HG02943 (cell line): ENCODE results near the gene STAT5B.
"Not testable (repeated sequence)": the region's sequence is repeated elsewhere in the genome, so short reads cannot be mapped to it uniquely, and the experiment has no call there.

ENCODE experiments used
- ATAC-seq: cut with Tn5 transposase; IDR thresholded peaks from one replicate; pipeline ENCODE4 v1.9.1; 2021; ENCODE audit warnings: mild to moderate bottlenecking, low read depth, moderate library complexity; ENCODE audit not compliant: unreplicated experiment

Gene STAT5B

GRCh38 chr17:42276359-42276608 is at the start of gene STAT5B:
STAT5B (minus strand) TSS chr17:42276391; CDS start chr17:42232127, 44,264 bp downstream.
- peak; percentile 54 for ATAC-seq

DNA sequence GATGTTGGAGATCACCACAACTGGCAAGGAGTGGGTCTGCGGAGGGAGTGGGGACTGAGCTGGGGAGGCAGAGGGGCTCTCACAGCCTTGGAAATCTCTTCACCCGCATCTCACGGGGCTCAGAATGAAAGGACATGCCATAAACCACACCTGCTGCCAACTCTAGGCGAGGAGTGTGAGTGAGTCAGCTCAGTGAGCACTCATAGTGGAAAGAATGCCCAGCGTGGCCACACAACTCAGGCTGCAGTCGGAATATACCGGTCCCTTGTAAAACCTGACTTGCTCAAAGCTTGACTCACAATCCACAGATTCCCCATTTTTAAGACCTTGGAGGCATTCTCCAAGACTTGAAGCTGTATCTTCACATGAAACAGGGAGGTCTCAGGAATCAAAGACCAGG is 48.8 kb upstream of the STAT5B start:
- no peak for ATAC-seq

DNA sequence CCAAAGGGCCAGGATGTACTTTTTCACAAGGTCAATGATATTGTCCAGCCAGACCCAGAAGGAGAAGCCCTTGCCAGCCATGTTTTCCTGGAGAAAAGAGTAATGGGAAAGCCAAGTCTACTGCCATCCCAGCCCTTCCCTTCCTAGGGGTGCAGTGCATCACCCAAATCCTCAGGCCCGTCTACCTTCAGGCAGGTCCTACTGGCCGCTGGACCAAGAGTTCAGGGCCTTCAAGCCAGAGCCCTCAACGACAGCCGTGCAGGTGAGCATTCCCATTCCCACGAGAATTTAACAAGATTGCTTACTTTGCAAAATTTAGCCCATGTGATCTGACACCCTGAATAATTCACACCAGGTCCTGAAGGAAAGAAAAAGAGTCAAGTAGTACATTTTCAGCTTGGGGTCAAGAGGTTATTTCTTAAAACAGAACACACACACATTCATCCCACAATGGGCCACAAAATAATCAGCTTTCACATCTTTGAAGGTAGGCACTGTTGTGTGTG is 47.1 kb upstream of the STAT5B start:
- no peak for ATAC-seq

GRCh38 chr17:42322382-42323267 is 46.4 kb upstream of the STAT5B start:
- ATAC-seq, result no peak

- no peak for ATAC-seq
These were observed 45.4 kb upstream of the STAT5B start for GRCh38 chr17:42321555-42321954.

GRCh38 chr17:42317967-42318366 is 41.8 kb upstream of the STAT5B start:
- ATAC-seq, result not testable (repeated sequence)

DNA sequence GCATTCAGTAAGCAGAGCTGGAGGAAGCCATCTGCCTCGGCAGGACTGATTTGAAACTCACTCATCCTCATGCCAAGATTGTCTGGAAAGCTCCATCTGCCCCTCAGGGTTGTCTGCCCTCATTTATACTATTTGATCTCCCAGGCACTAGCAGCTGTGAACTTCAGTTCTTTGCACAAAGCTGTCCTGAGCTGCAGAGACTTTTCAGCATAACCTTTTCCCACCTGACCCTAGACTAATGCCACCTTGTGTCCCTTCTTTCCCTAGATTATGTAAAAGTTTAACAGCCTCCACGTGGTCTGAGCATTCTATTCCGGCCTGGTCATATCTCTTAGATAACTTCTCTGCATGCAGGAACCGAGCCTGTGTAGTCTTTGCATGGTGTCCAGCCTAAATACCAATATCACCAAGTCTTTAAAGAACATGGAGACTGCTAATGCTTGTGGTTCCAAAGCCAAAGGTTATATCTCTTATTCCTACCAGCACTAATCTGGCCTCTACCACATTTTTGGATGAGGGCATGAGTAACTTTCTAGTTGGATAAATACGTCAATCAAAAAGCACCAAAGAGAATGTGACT is 41.2 kb upstream of the STAT5B start:
- ATAC-seq, result no peak

- ATAC-seq, result no peak
These were observed 40.6 kb upstream of the STAT5B start for GRCh38 chr17:42316755-42317154.

DNA sequence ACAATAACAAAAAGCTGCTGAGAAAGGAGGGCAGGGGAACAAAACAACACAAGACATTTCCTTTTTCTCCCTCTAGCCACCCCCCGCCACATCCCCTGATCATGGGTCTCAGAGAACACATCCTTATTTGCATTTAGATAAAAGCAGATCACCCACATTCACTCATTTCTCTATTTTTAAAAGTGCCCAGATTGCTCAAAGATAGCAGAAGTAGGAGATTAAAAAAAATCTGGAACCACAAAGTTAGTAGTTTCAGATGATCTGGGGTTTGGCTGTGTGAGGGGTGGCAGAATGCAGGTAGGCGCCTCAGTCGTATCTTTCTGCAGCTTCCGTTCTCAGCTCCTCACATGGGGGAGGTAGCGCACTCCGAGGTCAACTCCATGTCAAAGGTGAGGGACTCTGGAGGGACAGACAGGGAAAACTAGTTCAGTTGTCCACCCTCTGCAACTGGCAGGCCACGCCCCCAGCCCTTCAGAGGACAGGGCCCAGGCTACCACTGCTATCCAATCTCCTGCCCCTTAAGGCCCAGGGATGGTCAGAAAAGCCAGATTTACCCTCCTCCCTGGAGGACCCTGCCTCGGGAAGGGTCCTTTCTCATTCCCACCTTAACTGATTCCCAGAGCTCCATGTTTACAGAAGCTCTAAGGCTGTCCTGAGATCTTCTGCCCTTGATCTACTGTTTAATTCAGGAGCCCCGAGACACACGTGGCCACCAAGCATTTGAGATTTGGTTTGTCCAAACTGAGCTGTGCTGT is 39.4 kb upstream of the STAT5B start:
- ATAC-seq, result no peak

GRCh38 chr17:42313773-42314566 is 37.8 kb upstream of the STAT5B start:
- ATAC-seq, result no peak

DNA sequence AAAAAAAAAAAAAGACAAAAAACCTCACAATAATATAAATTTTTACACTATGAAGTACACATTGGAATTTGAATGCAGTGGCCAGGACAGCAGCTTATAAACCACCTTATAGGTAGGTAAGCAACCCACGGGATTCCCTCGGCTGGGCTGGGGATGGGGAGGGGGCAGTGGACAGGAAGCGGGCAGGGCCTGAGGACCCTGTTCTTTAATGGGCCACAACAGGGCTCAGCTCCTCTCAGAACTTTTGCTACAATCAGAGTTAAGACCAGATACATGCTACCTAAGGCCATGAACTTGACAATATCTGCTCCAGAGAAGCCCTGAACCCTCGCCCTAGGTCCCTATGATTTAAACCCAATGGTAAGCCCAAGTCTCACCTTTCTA is 37.2 kb upstream of the STAT5B start:
- no peak for ATAC-seq

- no peak for ATAC-seq
These were observed 36.3 kb upstream of the STAT5B start for GRCh38 chr17:42312285-42313130.

DNA sequence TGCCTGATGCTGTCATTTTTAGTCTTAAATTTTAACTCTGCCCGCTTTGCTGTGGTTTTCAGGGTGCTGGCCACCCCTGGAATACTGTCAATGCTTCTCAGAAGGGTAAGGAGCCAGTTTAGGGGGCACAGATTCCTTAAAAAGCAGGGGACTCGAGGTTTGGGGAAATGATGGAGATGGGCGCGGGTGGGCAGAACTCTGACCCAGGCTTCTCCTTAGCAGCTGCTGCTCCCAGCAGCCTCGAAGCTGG is 35.8 kb upstream of the STAT5B start:
- ATAC-seq, result no peak

DNA sequence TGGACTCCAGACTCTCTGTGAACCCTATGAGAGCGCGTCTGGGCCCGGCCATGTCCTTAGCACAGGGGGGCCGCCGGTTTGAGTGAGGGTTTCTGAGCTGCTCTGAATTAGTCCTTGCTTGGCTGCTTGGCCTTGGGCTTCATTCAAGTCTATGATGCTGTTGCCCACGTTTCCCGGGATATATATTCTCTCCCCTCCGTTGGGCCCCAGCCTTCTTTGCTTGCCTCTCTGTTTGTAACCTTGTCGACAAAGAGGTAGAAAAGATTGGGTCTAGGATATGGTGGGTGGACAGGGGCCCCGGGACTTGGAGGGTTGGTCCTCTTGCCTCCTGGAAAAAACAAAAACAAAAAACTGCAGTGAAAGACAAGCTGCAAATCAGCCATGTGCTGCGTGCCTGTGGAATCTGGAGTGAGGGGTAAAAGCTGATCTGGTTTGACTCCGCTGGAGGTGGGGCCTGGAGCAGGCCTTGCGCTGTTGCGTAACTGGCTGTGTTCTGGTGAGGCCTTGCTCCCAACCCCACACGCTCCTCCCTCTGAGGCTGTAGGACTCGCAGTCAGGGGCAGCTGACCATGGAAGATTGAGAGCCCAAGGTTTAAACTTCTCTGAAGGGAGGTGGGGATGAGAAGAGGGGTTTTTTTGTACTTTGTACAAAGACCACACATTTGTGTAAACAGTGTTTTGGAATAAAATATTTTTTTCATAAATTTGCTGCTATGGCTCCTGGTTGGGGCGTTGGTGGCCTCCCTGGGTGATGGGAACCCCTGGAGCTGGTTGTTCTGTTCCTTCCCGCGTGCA is 35.2 kb upstream of the STAT5B start:
- ATAC-seq, result no peak

GRCh38 chr17:42310787-42311215 is 34.6 kb upstream of the STAT5B start:
- no peak for ATAC-seq

DNA sequence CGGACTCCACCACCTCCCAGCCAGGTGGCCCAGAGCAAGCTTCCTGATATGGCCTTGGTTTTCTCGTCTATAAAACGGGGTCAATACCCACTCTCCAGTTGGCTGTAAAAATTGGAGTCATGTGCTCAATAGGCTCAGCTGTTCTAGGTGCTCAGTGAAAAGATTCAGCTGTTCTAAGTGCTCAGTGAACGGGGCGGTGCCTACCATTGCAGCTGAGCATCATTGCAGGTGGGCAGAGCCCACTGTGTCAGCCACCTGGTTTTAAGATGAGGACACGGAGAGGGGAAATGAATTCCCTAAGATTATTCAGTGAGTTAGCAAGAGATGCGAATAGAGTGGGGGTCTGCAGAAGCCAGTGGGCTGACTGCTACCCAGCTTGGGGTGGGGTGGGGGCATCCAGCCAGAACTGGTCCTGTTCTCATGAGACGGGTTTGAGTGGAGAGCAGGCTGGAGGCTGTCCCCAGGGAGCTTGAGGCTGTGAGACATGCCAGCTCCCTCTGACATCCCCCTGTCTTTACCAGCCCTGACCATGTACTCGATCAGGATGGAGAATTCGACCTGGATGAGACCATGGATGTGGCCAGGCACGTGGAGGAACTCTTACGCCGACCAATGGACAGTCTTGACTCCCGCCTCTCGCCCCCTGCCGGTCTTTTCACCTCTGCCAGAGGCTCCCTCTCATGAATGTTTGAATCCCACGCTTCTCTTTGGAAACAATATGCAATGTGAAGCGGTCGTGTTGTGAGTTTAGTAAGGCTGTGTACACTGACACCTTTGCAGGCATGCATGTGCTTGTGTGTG is 34.0 kb upstream of the STAT5B start:
- ATAC-seq, result no peak

- no peak for ATAC-seq
These were observed 33.0 kb upstream of the STAT5B start for GRCh38 chr17:42309142-42309541.

- ATAC-seq, result no peak
These were observed 32.3 kb upstream of the STAT5B start for GRCh38 chr17:42308446-42308845.
